SK-N-SH (cell line): Measurements from ENCODE around the gene TMEM187.

Experiments
- CTCF ChIP-seq: fragments of 200-600 bp; sonication (generic); IDR thresholded peaks from 2 replicates; pipeline ENCODE4 v1.6.1; 2017; ENCODE audit warnings: antibody characterized with exemption, mild to moderate bottlenecking, moderate library complexity
- EP300 ChIP-seq, 2 experiments: IDR thresholded peaks; 2 replicates each; pipeline versions ENCODE4 v1.4.0 to v1.6.1; 2012; ENCODE audit warnings: borderline replicate concordance in 1 of 2, low read depth in 1 of 2, low read length in 1 of 2
- SMC3 ChIP-seq: IDR thresholded peaks from 2 replicates; pipeline ENCODE4 v1.6.1; 2012; ENCODE audit warnings: low read depth, low read length, improper control_type of control experiment
- TAF1 ChIP-seq: IDR thresholded peaks from 2 replicates; pipeline ENCODE4 v1.6.1; 2012; ENCODE audit warnings: low read depth, mild to moderate bottlenecking, low read length, moderate library complexity, borderline replicate concordance
- USF1 ChIP-seq: IDR thresholded peaks from 2 replicates; pipeline ENCODE4 v1.4.0; 2012; ENCODE audit warnings: low read depth, borderline replicate concordance

GRCh38 chrX:154010330-154011087, 38.0 kb downstream of the TMEM187 start:
- TF ChIP-seq CTCF (no peak), SMC3 (no peak), EP300 (IDR thresholded peaks at IDR 0.05; ENCODE audit: borderline replicate concordance in 1 of 2, low read depth in 1 of 2, low read length in 1 of 2) (no peak), TAF1 (no peak), USF1 (no peak)
